Measurements from ENCODE around the gene AGTPBP1. TPM values are rescaled to one million over a fixed set of nuclear protein-coding genes. Genes with fewer than 3 reads are reported as not detected.
A peak's percentile ranks its signal among the peaks of the same experiment; 100 is the strongest.

The AGTPBP1 gene
- total and polyA plus RNA-seq, 9 of the 15 experiments (the other 6 are each of a cell fraction or from before 2014, with no cell fraction given) = 1.4 to 7.9 (median 4.6) TPM

DNA sequence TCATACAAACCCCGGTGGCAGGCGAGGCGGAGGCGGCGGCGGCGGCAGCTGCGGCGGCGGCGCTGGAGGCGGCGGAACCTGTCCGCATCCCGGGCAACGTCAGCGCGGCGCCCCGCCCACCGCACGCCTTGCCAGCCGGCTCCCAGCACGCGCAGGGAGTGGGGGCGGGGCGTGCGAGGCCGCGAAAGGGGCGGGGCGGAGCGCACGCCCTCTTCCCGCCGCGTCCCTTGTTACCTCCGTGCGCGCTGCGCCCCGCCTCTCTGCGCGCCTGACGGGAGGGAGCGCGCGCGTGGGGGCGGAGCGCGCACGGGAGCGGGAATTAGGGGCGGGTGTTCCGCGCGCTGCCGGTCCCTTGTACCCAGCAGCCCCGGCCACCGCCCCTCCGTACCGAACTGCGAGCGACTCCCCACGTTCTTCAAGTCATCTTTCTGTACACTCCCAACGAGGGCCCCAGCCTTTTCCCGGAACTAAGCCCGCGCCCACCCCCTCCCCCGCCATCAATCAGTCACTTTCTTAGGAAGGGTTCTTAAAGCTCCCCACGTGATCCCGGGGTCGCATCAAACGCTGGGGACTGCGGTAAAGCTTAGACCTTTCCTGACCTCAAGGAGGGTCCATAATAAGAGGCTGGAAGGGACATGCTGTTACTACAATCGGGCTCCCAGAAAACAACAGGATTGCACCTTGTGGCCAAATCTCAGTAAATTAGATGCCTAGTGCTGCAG is at the start of gene AGTPBP1 (continued):
- TF ChIP-seq, protein P1, sequence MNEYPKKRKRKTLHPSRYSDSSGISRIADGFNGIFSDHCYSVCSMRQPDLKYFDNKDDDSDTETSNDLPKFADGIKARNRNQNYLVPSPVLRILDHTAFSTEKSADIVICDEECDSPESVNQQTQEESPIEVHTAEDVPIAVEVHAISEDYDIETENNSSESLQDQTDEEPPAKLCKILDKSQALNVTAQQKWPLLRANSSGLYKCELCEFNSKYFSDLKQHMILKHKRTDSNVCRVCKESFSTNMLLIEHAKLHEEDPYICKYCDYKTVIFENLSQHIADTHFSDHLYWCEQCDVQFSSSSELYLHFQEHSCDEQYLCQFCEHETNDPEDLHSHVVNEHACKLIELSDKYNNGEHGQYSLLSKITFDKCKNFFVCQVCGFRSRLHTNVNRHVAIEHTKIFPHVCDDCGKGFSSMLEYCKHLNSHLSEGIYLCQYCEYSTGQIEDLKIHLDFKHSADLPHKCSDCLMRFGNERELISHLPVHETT (CRISPR knock-in tag; conservative IDR thresholded peaks at IDR 0.05 in 1 of 2, IDR thresholded peaks at IDR 0.05 in 1 of 2) = 0 out of 4 replicates have a peak, but pooled peaks of 1 of the 2 experiments have one; percentile 23
- no peak for TF ChIP-seq NR1H2 (CRISPR knock-in tag; IDR thresholded peaks at IDR 0.05)
- no peak for TF ChIP-seq ZNF347 (CRISPR knock-in tag; IDR thresholded peaks at IDR 0.05; ENCODE audit: low read depth)
- TF ChIP-seq SMAD1 (IDR thresholded peaks at IDR 0.05; ENCODE audit: low read depth, low read length, partially characterized antibody) = no peak
- no peak for TF ChIP-seq CBX1 (IDR thresholded peaks at IDR 0.05; ENCODE audit: low read depth)
- TF ChIP-seq KLF6 (CRISPR knock-in tag; IDR thresholded peaks at IDR 0.05; ENCODE audit: borderline replicate concordance) = no peak
- TF ChIP-seq HMGXB4 (CRISPR knock-in tag; IDR thresholded peaks at IDR 0.05) = no peak
- no peak for TF ChIP-seq ZBED1 (IDR thresholded peaks at IDR 0.05)
- no peak for TF ChIP-seq MCM7 (IDR thresholded peaks at IDR 0.05)
- TF ChIP-seq BRD9 (IDR thresholded peaks at IDR 0.05; ENCODE audit: low read depth, partially characterized antibody) = no peak
- 0 out of 2 replicates have a peak, but pooled peaks have one; percentile 26 for TF ChIP-seq RAD51 (IDR thresholded peaks at IDR 0.05; ENCODE audit: borderline replicate concordance, low read depth)
- no peak for TF ChIP-seq GATAD2B (IDR thresholded peaks at IDR 0.05; ENCODE audit: borderline replicate concordance)
- no peak for TF ChIP-seq TCFL5 (CRISPR knock-in tag; conservative IDR thresholded peaks at IDR 0.05)
- TF ChIP-seq STAT6 (CRISPR knock-in tag; IDR thresholded peaks at IDR 0.05) = no peak
- no peak for TF ChIP-seq ZFP30 (CRISPR knock-in tag; IDR thresholded peaks at IDR 0.05; ENCODE audit: borderline replicate concordance)
- TF ChIP-seq, protein P2, sequence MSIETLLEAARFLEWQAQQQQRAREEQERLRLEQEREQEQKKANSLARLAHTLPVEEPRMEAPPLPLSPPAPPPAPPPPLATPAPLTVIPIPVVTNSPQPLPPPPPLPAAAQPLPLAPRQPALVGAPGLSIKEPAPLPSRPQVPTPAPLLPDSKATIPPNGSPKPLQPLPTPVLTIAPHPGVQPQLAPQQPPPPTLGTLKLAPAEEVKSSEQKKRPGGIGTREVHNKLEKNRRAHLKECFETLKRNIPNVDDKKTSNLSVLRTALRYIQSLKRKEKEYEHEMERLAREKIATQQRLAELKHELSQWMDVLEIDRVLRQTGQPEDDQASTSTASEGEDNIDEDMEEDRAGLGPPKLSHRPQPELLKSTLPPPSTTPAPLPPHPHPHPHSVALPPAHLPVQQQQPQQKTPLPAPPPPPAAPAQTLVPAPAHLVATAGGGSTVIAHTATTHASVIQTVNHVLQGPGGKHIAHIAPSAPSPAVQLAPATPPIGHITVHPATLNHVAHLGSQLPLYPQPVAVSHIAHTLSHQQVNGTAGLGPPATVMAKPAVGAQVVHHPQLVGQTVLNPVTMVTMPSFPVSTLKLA (conservative IDR thresholded peaks at IDR 0.05) = peak; percentile 22 to 67; a peak in 2 of 4 replicates
- no peak for TF ChIP-seq ID3 (CRISPR knock-in tag; IDR thresholded peaks at IDR 0.05)
- TF ChIP-seq ID3 (tag; IDR thresholded peaks at IDR 0.05) = no peak
- no peak for TF ChIP-seq ZC3H4 (CRISPR knock-in tag; IDR thresholded peaks at IDR 0.05; ENCODE audit: borderline replicate concordance)

Data from K562 (cell line).